WERI-Rb-1 (cell line): ENCODE data around the gene CHFR.
"Not testable (repeated sequence)": the region's sequence is repeated elsewhere in the genome, so short reads cannot be mapped to it uniquely, and the experiment has no call there.

Experiments used
- DNase-seq: peaks from one replicate; pipeline ENCODE4 v3.0.0-alpha.2; 2020
- H3K27ac ChIP-seq: fragments of 250-450 bp; sonication (Bioruptor Pico); 2 replicates; pipeline ENCODE4 v1.5.1; 2020; ENCODE audit warnings: mild to moderate bottlenecking, moderate library complexity
- H3K27me3 ChIP-seq: fragments of 250-450 bp; sonication (Bioruptor Pico); 2 replicates; pipeline ENCODE4 v1.5.1; 2021; ENCODE audit warnings: mild to moderate bottlenecking, low read depth, moderate library complexity; ENCODE audit not compliant: insufficient read depth, severe bottlenecking
- H3K36me3 ChIP-seq: fragments of 250-450 bp; sonication (Bioruptor Pico); 2 replicates; pipeline ENCODE4 v1.5.1; 2020; ENCODE audit warnings: mild to moderate bottlenecking, moderate library complexity
- H3K4me3 ChIP-seq: 2 replicates; pipeline ENCODE4 v1.5.1; 2011; ENCODE audit warnings: low read depth, mild to moderate bottlenecking, control low read depth, low read length
- H3K9me3 ChIP-seq: fragments of 250-450 bp; sonication (Bioruptor Pico); 2 replicates; pipeline ENCODE4 v1.5.1; 2021; ENCODE audit warnings: mild to moderate bottlenecking, moderate library complexity; ENCODE audit not compliant: severe bottlenecking
- TF ChIP-seq, protein P1 (sequence below): IDR thresholded peaks from 2 replicates; pipeline ENCODE4 v1.5.1; 2011; ENCODE audit warnings: low read depth, mild to moderate bottlenecking, control low read depth, inconsistent platforms, low read length

CHFR gene, protein sequence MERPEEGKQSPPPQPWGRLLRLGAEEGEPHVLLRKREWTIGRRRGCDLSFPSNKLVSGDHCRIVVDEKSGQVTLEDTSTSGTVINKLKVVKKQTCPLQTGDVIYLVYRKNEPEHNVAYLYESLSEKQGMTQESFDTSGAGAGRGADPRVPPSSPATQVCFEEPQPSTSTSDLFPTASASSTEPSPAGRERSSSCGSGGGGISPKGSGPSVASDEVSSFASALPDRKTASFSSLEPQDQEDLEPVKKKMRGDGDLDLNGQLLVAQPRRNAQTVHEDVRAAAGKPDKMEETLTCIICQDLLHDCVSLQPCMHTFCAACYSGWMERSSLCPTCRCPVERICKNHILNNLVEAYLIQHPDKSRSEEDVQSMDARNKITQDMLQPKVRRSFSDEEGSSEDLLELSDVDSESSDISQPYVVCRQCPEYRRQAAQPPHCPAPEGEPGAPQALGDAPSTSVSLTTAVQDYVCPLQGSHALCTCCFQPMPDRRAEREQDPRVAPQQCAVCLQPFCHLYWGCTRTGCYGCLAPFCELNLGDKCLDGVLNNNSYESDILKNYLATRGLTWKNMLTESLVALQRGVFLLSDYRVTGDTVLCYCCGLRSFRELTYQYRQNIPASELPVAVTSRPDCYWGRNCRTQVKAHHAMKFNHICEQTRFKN

DNA sequence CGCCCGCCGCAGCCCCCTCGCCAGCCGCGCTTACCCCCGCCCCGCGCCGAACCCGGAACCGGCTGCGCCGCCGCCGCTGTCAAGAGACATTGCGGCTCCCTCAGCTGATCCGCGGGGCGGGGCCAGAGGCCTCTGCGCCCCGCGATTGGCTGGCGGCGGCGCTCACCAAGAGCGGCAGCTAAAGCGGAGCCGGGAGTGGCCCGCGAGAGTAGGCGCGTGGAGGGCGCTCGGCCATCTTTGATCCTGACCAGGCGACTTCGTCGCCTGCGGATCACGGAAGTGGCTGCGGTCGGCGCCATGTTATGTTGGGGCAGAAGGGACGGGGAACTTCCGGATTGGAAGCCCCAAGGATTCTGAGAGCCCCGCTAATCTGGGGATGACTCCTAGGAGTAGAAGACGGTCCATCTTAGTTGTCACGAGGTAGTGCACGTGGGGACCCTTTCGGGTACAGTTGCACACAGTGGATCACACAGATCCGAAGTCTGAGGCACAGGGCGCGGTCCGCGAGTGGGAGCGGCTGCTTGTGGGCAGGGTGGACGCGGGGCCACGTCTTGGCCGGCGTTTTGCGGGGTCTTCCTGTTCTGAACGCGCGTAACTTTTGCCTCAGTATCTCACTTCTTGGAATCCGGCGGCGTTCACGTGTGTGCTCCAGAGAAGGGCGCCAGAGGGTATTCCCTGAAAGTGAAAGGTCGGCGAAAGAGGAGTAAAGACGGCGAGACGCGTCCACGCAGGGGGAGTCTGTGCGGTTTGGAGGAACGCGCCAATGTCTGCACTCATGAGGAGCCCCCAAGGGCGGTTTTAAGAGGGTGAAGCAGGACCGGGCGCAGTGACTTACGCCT lies at the start of gene CHFR:
Gene CHFR, minus strand, starts transcription at position 93 of the 839 bp plus-strand sequence. CDS start 277 bp downstream, outside the sequence.
- Histone ChIP-seq H3K27ac (peak within 1 kb of the TSS; percentile 93), H3K27me3 (no peaks in the 10 kb centered on the region), H3K4me3 (peak within 1 kb of the TSS; percentile 76), H3K36me3 (peaks cover 12% of the 10 kb centered on the region), H3K9me3 (no peaks in the 10 kb centered on the region)
- TF ChIP-seq, protein P1, sequence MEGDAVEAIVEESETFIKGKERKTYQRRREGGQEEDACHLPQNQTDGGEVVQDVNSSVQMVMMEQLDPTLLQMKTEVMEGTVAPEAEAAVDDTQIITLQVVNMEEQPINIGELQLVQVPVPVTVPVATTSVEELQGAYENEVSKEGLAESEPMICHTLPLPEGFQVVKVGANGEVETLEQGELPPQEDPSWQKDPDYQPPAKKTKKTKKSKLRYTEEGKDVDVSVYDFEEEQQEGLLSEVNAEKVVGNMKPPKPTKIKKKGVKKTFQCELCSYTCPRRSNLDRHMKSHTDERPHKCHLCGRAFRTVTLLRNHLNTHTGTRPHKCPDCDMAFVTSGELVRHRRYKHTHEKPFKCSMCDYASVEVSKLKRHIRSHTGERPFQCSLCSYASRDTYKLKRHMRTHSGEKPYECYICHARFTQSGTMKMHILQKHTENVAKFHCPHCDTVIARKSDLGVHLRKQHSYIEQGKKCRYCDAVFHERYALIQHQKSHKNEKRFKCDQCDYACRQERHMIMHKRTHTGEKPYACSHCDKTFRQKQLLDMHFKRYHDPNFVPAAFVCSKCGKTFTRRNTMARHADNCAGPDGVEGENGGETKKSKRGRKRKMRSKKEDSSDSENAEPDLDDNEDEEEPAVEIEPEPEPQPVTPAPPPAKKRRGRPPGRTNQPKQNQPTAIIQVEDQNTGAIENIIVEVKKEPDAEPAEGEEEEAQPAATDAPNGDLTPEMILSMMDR: no peak
- peak; percentile 97 for DNase-seq

DNA sequence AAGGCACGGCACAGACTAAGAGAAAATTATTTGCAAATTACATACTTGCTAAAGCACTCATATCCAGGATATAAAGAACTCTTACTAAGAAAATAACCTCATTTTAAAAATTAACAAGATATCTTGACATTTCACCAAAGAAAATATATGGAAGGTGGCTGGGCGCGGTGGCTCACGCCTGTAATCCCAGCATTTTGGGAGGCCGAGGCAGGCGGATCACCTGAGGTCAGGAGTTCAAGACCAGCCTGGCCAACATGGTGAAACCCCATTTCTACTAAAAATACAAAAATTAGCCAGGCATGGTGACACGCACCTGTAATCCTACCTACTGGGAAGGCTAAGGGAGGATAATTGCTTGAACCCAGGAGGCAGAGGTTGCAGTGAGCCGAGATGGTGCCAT lies 49.5 kb upstream of the CHFR start:
- H3K27me3 ChIP-seq, H3K27ac ChIP-seq, DNase-seq, H3K4me3 ChIP-seq: not testable (repeated sequence)
- Histone ChIP-seq H3K9me3 (peaks cover 31% of the 10 kb centered on the region), H3K36me3 (peaks cover 32% of the 10 kb centered on the region)

DNA sequence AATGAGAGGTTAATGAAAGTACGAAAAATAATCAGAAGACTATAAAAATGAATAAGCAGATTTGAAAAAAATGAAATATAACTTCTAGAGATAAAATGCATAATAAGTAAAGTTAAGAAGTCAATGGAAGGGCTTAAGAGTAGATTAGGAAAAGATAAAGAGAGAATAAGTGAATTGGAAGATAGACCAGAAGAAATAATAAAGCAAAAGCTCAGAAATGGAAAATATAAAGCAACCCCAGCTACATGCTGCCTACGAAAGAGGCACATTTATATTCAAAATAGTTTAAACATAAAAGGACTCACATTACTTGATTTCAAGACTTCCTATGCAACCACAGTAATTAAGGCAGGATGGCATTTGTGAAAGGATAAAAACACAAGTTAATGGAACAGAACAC lies 48.8 kb upstream of the CHFR start:
- TF ChIP-seq, protein P1: no peak
- no peak for DNase-seq
- no peaks in the 10 kb centered on the region for H3K27me3 ChIP-seq
- H3K4me3 ChIP-seq: no peak overlapping the region
- H3K9me3 ChIP-seq: peaks cover 30% of the 10 kb centered on the region
- H3K36me3 ChIP-seq: peaks cover 32% of the 10 kb centered on the region
- no peak overlapping the region for H3K27ac ChIP-seq

DNA sequence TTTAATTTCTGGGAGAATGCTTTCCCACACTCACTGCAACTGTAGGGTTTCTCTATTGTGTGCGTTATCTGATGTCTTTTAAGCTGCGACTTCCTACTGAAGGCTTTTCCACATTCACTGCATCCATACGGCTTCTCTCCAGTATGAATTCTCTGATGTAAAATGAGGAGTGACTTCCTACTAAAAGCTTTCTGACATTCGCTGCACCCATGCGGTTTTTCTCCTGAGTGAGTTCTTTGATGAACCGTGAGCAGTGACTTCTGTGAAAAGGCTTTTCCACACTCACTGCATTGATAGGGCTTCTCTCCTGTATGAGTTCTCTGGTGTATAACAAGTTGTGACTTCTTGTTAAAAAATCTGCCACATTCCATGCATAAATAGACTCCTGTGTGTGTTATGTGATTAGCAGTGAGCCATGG lies 39.0 kb upstream of the CHFR start:
- no peak for DNase-seq
- TF ChIP-seq, protein P1: no peak
- Histone ChIP-seq H3K4me3 (no peak overlapping the region), H3K36me3 (peaks cover 38% of the 10 kb centered on the region), H3K27me3 (no peaks in the 10 kb centered on the region), H3K9me3 (peaks cover 60% of the 10 kb centered on the region), H3K27ac (no peak overlapping the region)

DNA sequence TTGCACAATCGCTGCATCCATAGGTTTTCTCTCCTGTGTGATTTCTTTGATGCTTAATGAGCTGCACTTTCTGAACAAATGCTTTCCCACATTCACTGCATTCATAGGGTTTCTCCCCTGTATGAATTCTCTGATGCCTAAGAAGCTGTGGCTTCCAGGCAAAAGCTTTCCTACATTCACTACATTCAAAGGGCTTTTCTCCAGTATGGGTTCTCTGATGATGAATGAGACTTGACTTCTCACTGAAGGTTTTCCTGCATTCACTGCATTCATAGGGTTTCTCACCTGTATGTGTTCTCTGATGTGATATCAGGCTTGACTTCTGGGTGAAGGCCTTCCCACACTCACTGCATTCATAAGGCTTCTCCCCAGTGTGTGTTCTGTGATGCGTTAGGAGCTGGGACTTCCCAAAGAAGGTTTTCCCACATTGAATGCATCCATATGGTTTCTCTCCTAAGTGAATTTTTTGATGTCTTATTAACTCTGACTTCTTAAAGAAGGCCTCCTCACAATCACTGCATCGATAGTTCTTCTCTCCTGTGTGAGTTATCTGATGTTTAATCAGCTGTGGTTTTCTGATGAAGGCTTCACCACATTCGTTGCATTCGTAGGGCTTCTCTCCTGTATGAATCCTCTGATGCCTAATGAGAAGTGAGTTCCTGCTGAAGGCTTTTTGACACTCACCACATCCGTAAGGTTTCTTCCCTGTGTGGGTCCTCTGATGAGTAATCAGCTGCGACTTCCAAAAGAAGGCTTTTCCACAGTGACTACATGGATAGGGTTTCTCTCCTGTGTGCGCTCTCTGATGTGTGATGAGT lies 38.4 kb upstream of the CHFR start:
- H3K36me3 ChIP-seq: peaks cover 33% of the 10 kb centered on the region

More for the DNA sequence above, 38.4 kb upstream of the CHFR start:
- Histone ChIP-seq H3K27me3 (no peaks in the 10 kb centered on the region), H3K4me3 (no peak overlapping the region), H3K27ac (no peak overlapping the region), H3K9me3 (peaks cover 60% of the 10 kb centered on the region)
- no peak for DNase-seq
- TF ChIP-seq, protein P1: no peak
